Body of pancreas (tissue), 4 donors: Measurements from ENCODE around the gene NPBWR2.
"Not testable (repeated sequence)": the region's sequence is repeated elsewhere in the genome, so short reads cannot be mapped to it uniquely, and the experiment has no call there.

ENCODE experiments used
- CTCF ChIP-seq, 7 experiments: fragments of 450-650 bp in 4 of 7; fragments of 200-600 bp in 3 of 7; sonication (generic) in 3 of 7; IDR thresholded peaks; one replicate each; pipeline ENCODE4 v1.5.1; 2016 to 2019; ENCODE audit warnings: antibody characterized with exemption in 7 of 7
- POLR2A ChIP-seq, 3 donors: fragments of 450-650 bp; IDR thresholded peaks; one replicate each; pipeline ENCODE4 v1.6.1; 2016; ENCODE audit warnings: antibody characterized with exemption in 3 of 3, mild to moderate bottlenecking in 2 of 3

- TF ChIP-seq POLR2A, CTCF (IDR thresholded peaks at IDR 0.05): not testable (repeated sequence)
These were observed 16.2 kb upstream of the NPBWR2 start for GRCh38 chr20:64123517-64123916.
